SK-N-SH treated with all-trans-retinoic acid at 6 μM for 48 hours (cell line): ENCODE measurements around the gene DENND4B.

Source experiments
- ATAC-seq: fragments of 200-7000 bp; cut with Tn5 transposase; 3 replicates; pipeline ENCODE4 v1.9.1; 2020; ENCODE audit warnings: mild to moderate bottlenecking, moderate library complexity
- ARNTL ChIP-seq: fragments of 450-650 bp; formaldehyde crosslinking; IDR thresholded peaks from 2 replicates; pipeline ENCODE4 v1.5.0; 2020; ENCODE audit warnings: low read depth, mild to moderate bottlenecking, moderate library complexity, borderline replicate concordance
- BACH2 ChIP-seq: fragments of 250-450 bp; sonication (Bioruptor Pico); IDR thresholded peaks from 2 replicates; pipeline ENCODE4 v1.9.0; 2021; ENCODE audit warnings: mild to moderate bottlenecking, borderline replicate concordance
- CREB5 ChIP-seq: fragments of 250-450 bp; sonication (Bioruptor Pico); IDR thresholded peaks from 2 replicates; pipeline ENCODE4 v1.5.1; 2020; ENCODE audit warnings: low read depth, mild to moderate bottlenecking, moderate library complexity
- CSDC2 ChIP-seq: fragments of 250-450 bp; sonication (Bioruptor Pico); IDR thresholded peaks from 2 replicates; pipeline ENCODE4 v1.5.0; 2020; ENCODE audit warnings: mild to moderate bottlenecking, moderate library complexity
- CSRNP3 ChIP-seq: fragments of 250-450 bp; sonication (Bioruptor Pico); IDR thresholded peaks from 2 replicates; pipeline ENCODE4 v1.5.1; 2021; ENCODE audit warnings: mild to moderate bottlenecking, moderate library complexity
- ESRRG ChIP-seq: fragments of 250-450 bp; sonication (Bioruptor Pico); IDR thresholded peaks from 2 replicates; pipeline ENCODE4 v1.6.1; 2021; ENCODE audit warnings: mild to moderate bottlenecking
- GLIS3 ChIP-seq: fragments of 250-450 bp; sonication (Bioruptor Pico); IDR thresholded peaks from 2 replicates; pipeline ENCODE4 v1.5.0; 2020; ENCODE audit warnings: mild to moderate bottlenecking, moderate library complexity
- ISL1 ChIP-seq: fragments of 250-450 bp; sonication (Bioruptor Pico); IDR thresholded peaks from 2 replicates; pipeline ENCODE4 v2.1.2; 2022; ENCODE audit warnings: mild to moderate bottlenecking, moderate library complexity
- OSR1 ChIP-seq: fragments of 250-450 bp; sonication (Bioruptor Pico); IDR thresholded peaks from 2 replicates; pipeline ENCODE4 v1.8.0; 2022; ENCODE audit warnings: moderate library complexity, mild to moderate bottlenecking, inconsistent platforms
- PATZ1 ChIP-seq: fragments of 250-450 bp; sonication (Bioruptor Pico); IDR thresholded peaks from 2 replicates; pipeline ENCODE4 v1.8.0; 2020; ENCODE audit warnings: mild to moderate bottlenecking, moderate library complexity, borderline replicate concordance
- POU6F1 ChIP-seq: fragments of 250-450 bp; sonication (Bioruptor Pico); IDR thresholded peaks from 2 replicates; pipeline ENCODE4 v1.8.0; 2021; ENCODE audit warnings: low read depth, mild to moderate bottlenecking, moderate library complexity, borderline replicate concordance
- PPARA ChIP-seq: fragments of 250-450 bp; sonication (Bioruptor Pico); IDR thresholded peaks from 2 replicates; pipeline ENCODE4 v1.5.0; 2020; ENCODE audit warnings: mild to moderate bottlenecking, borderline replicate concordance
- RARB ChIP-seq: fragments of 250-450 bp; sonication (Bioruptor Pico); IDR thresholded peaks from 2 replicates; pipeline ENCODE4 v1.8.0; 2021; ENCODE audit warnings: mild to moderate bottlenecking, moderate library complexity
- SNAI2 ChIP-seq: fragments of 250-450 bp; sonication (Bioruptor Pico); IDR thresholded peaks from 2 replicates; pipeline ENCODE4 v1.5.0; 2020; ENCODE audit warnings: mild to moderate bottlenecking, moderate library complexity
- TCF4 ChIP-seq: fragments of 250-450 bp; sonication (Bioruptor Pico); IDR thresholded peaks from 2 replicates; pipeline ENCODE4 v1.8.0; 2021; ENCODE audit warnings: mild to moderate bottlenecking, moderate library complexity, borderline replicate concordance
- TOX ChIP-seq: fragments of 250-450 bp; sonication (Bioruptor Pico); IDR thresholded peaks from 2 replicates; pipeline ENCODE4 v1.8.0; 2021; ENCODE audit warnings: mild to moderate bottlenecking, moderate library complexity, borderline replicate concordance
- TSHZ2 ChIP-seq: fragments of 250-450 bp; sonication (Bioruptor Pico); IDR thresholded peaks from 2 replicates; pipeline ENCODE4 v1.5.0; 2020; ENCODE audit warnings: mild to moderate bottlenecking, moderate library complexity
- ZC3H10 ChIP-seq: fragments of 250-450 bp; sonication (Bioruptor Pico); IDR thresholded peaks from 2 replicates; pipeline ENCODE4 v1.5.1; 2021; ENCODE audit warnings: mild to moderate bottlenecking, moderate library complexity
- ZFP3 ChIP-seq: fragments of 250-450 bp; sonication (Bioruptor Pico); IDR thresholded peaks from 2 replicates; pipeline ENCODE4 v1.5.0; 2020; ENCODE audit warnings: mild to moderate bottlenecking, moderate library complexity
- ZFP30 ChIP-seq: fragments of 450-650 bp; formaldehyde crosslinking; IDR thresholded peaks from 2 replicates; pipeline ENCODE4 v1.5.0; 2022; ENCODE audit warnings: mild to moderate bottlenecking, moderate library complexity
- ZNF565 ChIP-seq: fragments of 450-650 bp; formaldehyde crosslinking; conservative IDR thresholded peaks from 2 replicates; pipeline ENCODE4 v1.5.0; 2020; ENCODE audit warnings: low read depth, mild to moderate bottlenecking, moderate library complexity
- ZNF70 ChIP-seq: fragments of 450-650 bp; formaldehyde crosslinking; IDR thresholded peaks from 2 replicates; pipeline ENCODE4 v1.5.0; 2020; ENCODE audit warnings: mild to moderate bottlenecking, moderate library complexity
- ZNF8 ChIP-seq: fragments of 450-650 bp; formaldehyde crosslinking; IDR thresholded peaks from 2 replicates; pipeline ENCODE4 v1.5.0; 2020; ENCODE audit warnings: mild to moderate bottlenecking, moderate library complexity

DENND4B gene

GRCh38 chr1:153990468-153991150 lies 44.1 kb upstream of the DENND4B start, which contains the start of gene RPS27:
RPS27 (plus strand) TSS chr1:153990762; CDS start chr1:153990797, 35 bp downstream.
- ATAC-seq = peak; percentile 49
- no peak for TF ChIP-seq CSRNP3
- peak; percentile 84 for TF ChIP-seq ZC3H10 (CRISPR knock-in tag)
- TF ChIP-seq ZFP3 (CRISPR knock-in tag) = no peak
- TF ChIP-seq GLIS3 = no peak
- no peak for TF ChIP-seq OSR1 (CRISPR knock-in tag)
- no peak for TF ChIP-seq CSDC2 (CRISPR knock-in tag)
- TF ChIP-seq CREB5 (CRISPR knock-in tag) = no peak
- TF ChIP-seq TOX (CRISPR knock-in tag) = peak; percentile 92
- no peak for TF ChIP-seq SNAI2 (CRISPR knock-in tag)
- no peak for TF ChIP-seq ZNF70
- TF ChIP-seq TCF4 = no peak
- no peak for TF ChIP-seq ZFP30
- no peak for TF ChIP-seq ZNF8 (CRISPR knock-in tag)
- TF ChIP-seq ISL1 = no peak
- TF ChIP-seq TSHZ2 (CRISPR knock-in tag) = no peak
- no peak for TF ChIP-seq PPARA (CRISPR knock-in tag)
- peak; percentile 71; the same call in 1 of the 2 replicates for TF ChIP-seq RARB (CRISPR knock-in tag)
- TF ChIP-seq POU6F1 = peak; percentile 76; the same call in 1 of the 2 replicates
- TF ChIP-seq ESRRG (CRISPR knock-in tag) = no peak
- TF ChIP-seq ARNTL = no peak
- TF ChIP-seq PATZ1 (CRISPR knock-in tag) = peak; percentile 27; the same call in 1 of the 2 replicates
- TF ChIP-seq BACH2 = no peak
- no peak for TF ChIP-seq ZNF565 (CRISPR knock-in tag)

- no peak for TF ChIP-seq BACH2
- no peak for ATAC-seq
Measured at GRCh38 chr1:153987621-153988020, 41.1 kb upstream of the DENND4B start.
